HepG2 (cell line): ENCODE measurements around the gene ISY1. TPM values are rescaled to one million over a fixed set of nuclear protein-coding genes. Genes with fewer than 3 reads are reported as not detected.
"Not testable (repeated sequence)": the region's sequence is repeated elsewhere in the genome, so short reads cannot be mapped to it uniquely, and the experiment has no call there.

Experiments used
- ATAC-seq: fragments of 200-7000 bp; cut with Tn5 transposase; 3 replicates; pipeline ENCODE4 v1.9.1; 2020; ENCODE audit warnings: mild to moderate bottlenecking, moderate library complexity
- BruUV-seq: library from RNA; stranded (reverse); fragments of 400-500 nt; replicated peaks from 2 replicates; lab custom pipeline; 2021; lab: Mats Ljungman, UMichigan
- CTCF ChIA-PET: fragments of 300-600 bp; formaldehyde crosslinking; extraction: SDS; loops from one replicate; lab custom pipeline; 2021; ENCODE audit warnings: low total read pairs, inconsistent platforms, low intra/inter-chr PET ratio; lab: Yijun Ruan, JAX
- POLR2A ChIA-PET: fragments of 350-600 bp; sonication (Branson Sonifier 250); formaldehyde crosslinking; loops from one replicate; lab custom pipeline; 2020; ENCODE audit warnings: antibody characterized with exemption, inconsistent platforms; lab: Yijun Ruan, JAX
- DNase-seq: peaks from one replicate; pipeline ENCODE4 v3.0.0-alpha.2; 2015; ENCODE audit warnings: low spot score
- FAIRE-seq: peaks from 3 replicates; lab custom pipeline; 2011; peaks lifted over from hg19 to GRCh38; lab: Jason Lieb, UNC
- H2AFZ ChIP-seq: one replicate; pipeline ENCODE4 v1.6.1; 2011; ENCODE audit warnings: low read length, inconsistent platforms
- H3K27ac ChIP-seq: fragments of 300-600 bp; 3 replicates; pipeline ENCODE4 v1.8.0; 2011; ENCODE audit warnings: mixed run types, mild to moderate bottlenecking, mixed read lengths, low read length, inconsistent platforms; ENCODE audit not compliant: insufficient read depth; ENCODE audit errors: extremely low read length
- H3K27me3 ChIP-seq, 2 experiments: fragments of 200-600 bp in 1 of 2; 2 replicates in 1 of 2; 3 replicates in 1 of 2; pipeline versions ENCODE4 v1.6.0 to v1.8.0; 2011; ENCODE audit warnings: low read length in 2 of 2, mild to moderate bottlenecking in 2 of 2, moderate library complexity in 2 of 2, inconsistent platforms in 1 of 2; ENCODE audit not compliant: insufficient read depth in 2 of 2, control insufficient read depth in 1 of 2
- H3K36me3 ChIP-seq, 2 experiments: fragments of 200-600 bp in 1 of 2; replicated peaks in 1 of 2; 2 replicates in 1 of 2; 3 replicates in 1 of 2; pipeline versions ENCODE4 v1.5.1 to v1.8.0; 2011; ENCODE audit warnings: low read length in 2 of 2, inconsistent platforms in 1 of 2; ENCODE audit not compliant: insufficient read depth in 2 of 2, control insufficient read depth in 1 of 2
- H3K4me1 ChIP-seq: 2 replicates; pipeline ENCODE4 v1.5.1; 2012; ENCODE audit warnings: low read length, inconsistent platforms; ENCODE audit not compliant: insufficient read depth
- H3K4me2 ChIP-seq: 2 replicates; pipeline ENCODE4 v1.6.0; 2011; ENCODE audit warnings: low read depth, low read length, inconsistent platforms
- H3K4me3 ChIP-seq, 3 experiments: fragments of 200-600 bp in 1 of 3; sonication (generic), shearing (Covaris generic) in 1 of 3; replicated peaks in 1 of 3; 2 replicates each; pipeline ENCODE4 v1.5.1; 2011 to 2016; ENCODE audit warnings: low read length in 3 of 3, inconsistent platforms in 2 of 3, low read depth in 2 of 3, mild to moderate bottlenecking in 2 of 3, control low read depth in 1 of 3, mixed read lengths in 1 of 3; ENCODE audit not compliant: insufficient read depth in 1 of 3
- H3K79me2 ChIP-seq: one replicate; pipeline ENCODE4 v1.6.1; 2011; ENCODE audit warnings: low read length, inconsistent platforms; ENCODE audit not compliant: insufficient read depth
- H3K9ac ChIP-seq: 2 replicates; pipeline ENCODE4 v1.6.0; 2011; ENCODE audit warnings: mild to moderate bottlenecking, low read depth, low read length, inconsistent platforms; ENCODE audit not compliant: insufficient read depth
- H3K9me3 ChIP-seq: 2 replicates; pipeline ENCODE4 v1.5.1; 2012; ENCODE audit warnings: mild to moderate bottlenecking, low read length
- H4K20me1 ChIP-seq: 2 replicates; pipeline ENCODE4 v1.6.0; 2011; ENCODE audit warnings: inconsistent platforms, mild to moderate bottlenecking, low read length, moderate library complexity; ENCODE audit not compliant: insufficient read depth
- ATM ChIP-seq: fragments of 450-650 bp; IDR thresholded peaks from 2 replicates; pipeline ENCODE4 v1.7.1; 2017; ENCODE audit warnings: mild to moderate bottlenecking, borderline replicate concordance
- CEBPB ChIP-seq: IDR thresholded peaks from 2 replicates; pipeline ENCODE4 v1.6.1; 2011; ENCODE audit warnings: low read depth, low read length, improper control_type of control experiment, borderline replicate concordance
- NFE2L1 ChIP-seq: sonication (generic); formaldehyde crosslinking; IDR thresholded peaks from 2 replicates; pipeline ENCODE4 v1.4.0; 2020; ENCODE audit warnings: missing genetic modification reagents, mild to moderate bottlenecking, borderline replicate concordance
- PAF1 ChIP-seq: IDR thresholded peaks from 2 replicates; pipeline ENCODE4 v1.6.1; 2016; ENCODE audit warnings: missing genetic modification reagents, missing compliant biosample characterization
- SCMH1 ChIP-seq: sonication (generic); formaldehyde crosslinking; IDR thresholded peaks from 2 replicates; pipeline ENCODE4 v1.9.0; 2021; ENCODE audit warnings: missing genetic modification reagents, mild to moderate bottlenecking, borderline replicate concordance
- SOX13 ChIP-seq, 3 experiments: fragments of 450-650 bp in 1 of 3; sonication (generic) in 1 of 3; formaldehyde crosslinking in 1 of 3; IDR thresholded peaks in 2 of 3; conservative IDR thresholded peaks in 1 of 3; 2 replicates each; pipeline versions ENCODE4 v1.5.0 to v1.6.1; 2016 to 2020; ENCODE audit warnings: antibody characterized with exemption in 1 of 3, mild to moderate bottlenecking in 1 of 3, missing compliant biosample characterization in 1 of 3, missing genetic modification reagents in 1 of 3, moderate library complexity in 1 of 3
- TOE1 ChIP-seq: sonication (generic); formaldehyde crosslinking; IDR thresholded peaks from 2 replicates; pipeline ENCODE4 v1.4.0; 2020; ENCODE audit warnings: mild to moderate bottlenecking, missing genetic modification reagents
- ZBTB20 ChIP-seq: sonication (generic); formaldehyde crosslinking; IDR thresholded peaks from 2 replicates; pipeline ENCODE4 v1.8.1; 2023; ENCODE audit warnings: missing genetic modification reagents, low read depth, mild to moderate bottlenecking, borderline replicate concordance
- ZFP41 ChIP-seq: sonication (generic); formaldehyde crosslinking; IDR thresholded peaks from 2 replicates; pipeline ENCODE4 v1.4.0; 2020; ENCODE audit warnings: mild to moderate bottlenecking, missing genetic modification reagents, borderline replicate concordance
- ZNF24 ChIP-seq: fragments of 450-650 bp; IDR thresholded peaks from 2 replicates; pipeline ENCODE4 v1.6.1; 2017; ENCODE audit warnings: antibody characterized with exemption, mild to moderate bottlenecking
- ZNF383 ChIP-seq: sonication (generic); formaldehyde crosslinking; IDR thresholded peaks from 2 replicates; pipeline ENCODE4 v1.4.0; 2020; ENCODE audit warnings: missing genetic modification reagents, mild to moderate bottlenecking, borderline replicate concordance
- WGBS: methylation state at CpG from one replicate; pipeline ENCODE4 v1.1.6; 2017; ENCODE audit warnings: low lambda C conversion rate; 5-methylcytosine and 5-hydroxymethylcytosine counted together
- in situ Hi-C: cut with HindIII; loops from 2 replicates; pipeline ENCODE4 v1.10.0; 2017; ENCODE audit warnings: low pct_unique_long_range_greater_than_20kb; ENCODE audit not compliant: extremely low pct_ligation_motif_present
- intact Hi-C: fragments of 100-400 bp; cut with micrococcal nuclease; formaldehyde crosslinking; loops from one replicate; pipeline ENCODE4 v1.10.0; 2022; ENCODE audit not compliant: unreplicated experiment
- polyA plus RNA-seq, 8 experiments: library from polyadenylated mRNA; depleted of rRNA in 3 of 8; stranded (reverse) in 7 of 8; unstranded in 1 of 8; fragments of >200 nt; fragmentation: Illumina TruSeq in 4 of 8; extraction: Trizol in 4 of 8; gene quantifications; 2 replicates each; pipeline versions ENCODE4 v1.2.1 to v1.2.3, GENCODE V29; 2011 to 2016; ENCODE audit warnings: low read depth in 4 of 8, missing spikeins in 1 of 8, mixed read lengths in 1 of 8; ENCODE audit not compliant: insufficient read depth in 1 of 8
- total RNA-seq, 5 experiments: library from RNA; depleted of rRNA; stranded (reverse); fragments of >200 nt; fragmentation: Illumina TruSeq; extraction: Trizol; gene quantifications; 2 replicates each; pipeline ENCODE4 v1.2.3, GENCODE V29; 2016; ENCODE audit warnings: low read depth in 1 of 5
- TF ChIP-seq, protein P1 (sequence below): sonication (generic); formaldehyde crosslinking; IDR thresholded peaks from 2 replicates; pipeline ENCODE4 v1.8.0; 2022; ENCODE audit warnings: mild to moderate bottlenecking, missing genetic modification reagents, borderline replicate concordance
- TF ChIP-seq, protein P2 (sequence below): sonication (generic); formaldehyde crosslinking; conservative IDR thresholded peaks from 2 replicates; pipeline ENCODE4 v1.4.0; 2020; ENCODE audit warnings: missing genetic modification reagents

Gene ISY1
- total and polyA plus RNA-seq, 2 of the 13 experiments (the other 11 are each of a cell fraction or from before 2014, with no cell fraction given) = 21.0 to 39.1 TPM

DNA sequence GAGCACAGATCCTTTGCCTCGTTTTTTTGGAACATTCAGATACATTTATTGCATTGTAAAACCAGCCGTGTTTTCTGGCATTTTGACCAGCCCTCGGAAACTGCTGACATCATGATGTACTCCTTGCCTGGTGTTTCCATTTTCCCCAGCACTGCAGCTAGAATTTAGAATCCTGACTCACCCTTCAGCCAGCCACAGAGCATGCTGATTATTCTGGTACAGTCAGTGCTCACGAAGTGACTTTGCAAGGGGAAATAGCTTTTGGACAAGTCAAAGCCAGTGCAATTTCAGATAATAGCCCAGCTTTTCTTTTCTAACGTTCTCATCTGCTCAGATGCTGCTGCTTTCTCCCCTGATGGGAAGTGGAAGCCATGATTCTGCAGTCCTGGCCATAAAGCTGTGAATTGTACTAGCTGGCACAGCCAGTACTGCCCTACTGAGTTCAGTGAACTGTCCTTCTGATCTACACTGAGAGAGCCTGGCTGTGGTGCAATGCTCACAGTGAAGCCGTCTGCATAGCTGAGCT, 34.9 kb upstream of the ISY1 start (continued):
- no peak for TF ChIP-seq ZBTB20
- TF ChIP-seq ZNF383 (CRISPR knock-in tag) = no peak
- no peak for TF ChIP-seq NFE2L1
- TF ChIP-seq SCMH1 (CRISPR knock-in tag) = no peak
- TF ChIP-seq ZNF24 = no peak
- TF ChIP-seq CEBPB = peak; percentile 50; the same call in 1 of the 2 replicates
- TF ChIP-seq ATM = no peak
- TF ChIP-seq, protein P1, sequence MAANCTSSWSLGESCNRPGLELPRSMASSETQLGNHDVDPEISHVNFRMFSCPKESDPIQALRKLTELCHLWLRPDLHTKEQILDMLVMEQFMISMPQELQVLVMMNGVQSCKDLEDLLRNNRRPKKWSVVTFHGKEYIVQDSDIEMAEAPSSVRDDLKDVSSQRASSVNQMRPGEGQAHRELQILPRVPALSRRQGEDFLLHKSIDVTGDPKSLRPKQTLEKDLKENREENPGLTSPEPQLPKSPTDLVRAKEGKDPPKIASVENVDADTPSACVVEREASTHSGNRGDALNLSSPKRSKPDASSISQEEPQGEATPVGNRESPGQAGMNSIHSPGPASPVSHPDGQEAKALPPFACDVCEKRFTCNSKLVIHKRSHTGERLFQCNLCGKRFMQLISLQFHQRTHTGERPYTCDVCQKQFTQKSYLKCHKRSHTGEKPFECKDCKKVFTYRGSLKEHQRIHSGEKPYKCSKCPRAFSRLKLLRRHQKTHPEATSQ = no peak
- TF ChIP-seq ZFP41 (CRISPR knock-in tag) = no peak
- TF ChIP-seq SOX13 (IDR thresholded peaks at IDR 0.05) = no peak
- TF ChIP-seq SOX13 (CRISPR knock-in tag; conservative IDR thresholded peaks at IDR 0.05 in 1 of 2, IDR thresholded peaks at IDR 0.05 in 1 of 2) = no peak
- TF ChIP-seq TOE1 (CRISPR knock-in tag) = no peak
- TF ChIP-seq, protein P2, sequence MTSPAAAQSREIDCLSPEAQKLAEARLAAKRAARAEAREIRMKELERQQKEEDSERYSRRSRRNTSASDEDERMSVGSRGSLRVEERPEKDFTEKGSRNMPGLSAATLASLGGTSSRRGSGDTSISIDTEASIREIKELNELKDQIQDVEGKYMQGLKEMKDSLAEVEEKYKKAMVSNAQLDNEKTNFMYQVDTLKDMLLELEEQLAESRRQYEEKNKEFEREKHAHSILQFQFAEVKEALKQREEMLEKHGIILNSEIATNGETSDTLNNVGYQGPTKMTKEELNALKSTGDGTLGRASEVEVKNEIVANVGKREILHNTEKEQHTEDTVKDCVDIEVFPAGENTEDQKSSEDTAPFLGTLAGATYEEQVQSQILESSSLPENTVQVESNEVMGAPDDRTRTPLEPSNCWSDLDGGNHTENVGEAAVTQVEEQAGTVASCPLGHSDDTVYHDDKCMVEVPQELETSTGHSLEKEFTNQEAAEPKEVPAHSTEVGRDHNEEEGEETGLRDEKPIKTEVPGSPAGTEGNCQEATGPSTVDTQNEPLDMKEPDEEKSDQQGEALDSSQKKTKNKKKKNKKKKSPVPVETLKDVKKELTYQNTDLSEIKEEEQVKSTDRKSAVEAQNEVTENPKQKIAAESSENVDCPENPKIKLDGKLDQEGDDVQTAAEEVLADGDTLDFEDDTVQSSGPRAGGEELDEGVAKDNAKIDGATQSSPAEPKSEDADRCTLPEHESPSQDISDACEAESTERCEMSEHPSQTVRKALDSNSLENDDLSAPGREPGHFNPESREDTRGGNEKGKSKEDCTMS (CRISPR knock-in tag) = no peak
- no peak for TF ChIP-seq PAF1 (CRISPR knock-in tag)

DNA sequence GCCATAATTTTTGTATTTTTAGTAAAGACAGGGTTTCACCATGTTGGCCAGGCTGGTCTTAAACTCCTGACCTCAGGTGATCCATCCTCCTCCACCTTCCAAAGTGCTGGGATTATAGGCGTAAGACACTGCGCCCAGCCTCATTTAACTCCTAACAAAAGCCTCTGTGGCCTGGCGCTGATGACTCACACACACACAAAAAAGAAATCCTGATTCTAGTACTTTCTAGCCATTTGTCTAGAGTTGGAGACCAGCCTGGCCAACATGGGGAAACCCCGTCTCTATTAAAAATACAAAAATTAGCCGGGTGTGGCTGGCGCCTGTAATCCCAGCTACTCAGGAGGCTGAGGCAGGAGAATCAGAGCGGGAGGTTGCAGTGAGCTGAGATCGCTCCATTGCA, 28.9 kb upstream of the ISY1 start:
- H4K20me1 ChIP-seq, H3K27ac ChIP-seq, DNase-seq, FAIRE-seq, ATAC-seq, H3K9me3 ChIP-seq, CTCF ChIA-PET, H2AFZ ChIP-seq, H3K4me2 ChIP-seq, H3K27me3 ChIP-seq, POLR2A ChIA-PET, H3K4me3 ChIP-seq, BruUV-seq, intact Hi-C loops, H3K36me3 ChIP-seq, H3K9ac ChIP-seq, H3K79me2 ChIP-seq: not testable (repeated sequence)
- WGBS = 95% methylated on average over 8 of the region's 8 CpGs
- in situ Hi-C loops = loop anchor here (10.0 kb wide), 1 partner anchor 55 kb away; the partner anchor contains the start of gene COPG1
- H3K4me1 ChIP-seq = peaks cover 10% of the 10 kb centered on the region; the same call in 1 of the 2 replicates
